CD4-positive, alpha-beta T cell treated with Interleukin-1 beta for 1 hour (primary cell): ENCODE results near the gene BICRA.
"Not testable (repeated sequence)": the region's sequence is repeated elsewhere in the genome, so short reads cannot be mapped to it uniquely, and the experiment has no call there.

Experiments
- DNase-seq, 2 donors: peaks; one replicate each; pipeline ENCODE4 v3.0.0-alpha.2; 2020 to 2022

Gene BICRA

GRCh38 chr19:47631681-47632446 is 22.9 kb downstream of the BICRA start:
- no peak for DNase-seq

GRCh38 chr19:47633517-47633916 is 24.6 kb downstream of the BICRA start:
- DNase-seq, result no peak

- no peak for DNase-seq
Measured at GRCh38 chr19:47633996-47634395, 25.1 kb downstream of the BICRA start.

GRCh38 chr19:47635152-47635754 is 26.3 kb downstream of the BICRA start:
- DNase-seq, result not testable (repeated sequence)

GRCh38 chr19:47637550-47637949 is 28.6 kb downstream of the BICRA start:
- DNase-seq, result no peak

- no peak for DNase-seq
Measured at GRCh38 chr19:47641891-47642485, 33.1 kb downstream of the BICRA start.

- DNase-seq, result no peak
Measured at GRCh38 chr19:47643281-47643680, 34.3 kb downstream of the BICRA start.

GRCh38 chr19:47644199-47644598 is 35.3 kb downstream of the BICRA start:
- DNase-seq, result no peak

- no peak for DNase-seq
Measured at GRCh38 chr19:47644743-47645482, 36.0 kb downstream of the BICRA start.

- no peak for DNase-seq
Measured at GRCh38 chr19:47646924-47647323, 38.0 kb downstream of the BICRA start.

GRCh38 chr19:47649588-47649987 is 40.7 kb downstream of the BICRA start:
- DNase-seq, result no peak

GRCh38 chr19:47650700-47651099 is 41.8 kb downstream of the BICRA start:
- DNase-seq, result no peak

- no peak for DNase-seq
Measured at GRCh38 chr19:47651132-47651531, 42.2 kb downstream of the BICRA start.

- no peak for DNase-seq
Measured at GRCh38 chr19:47651691-47652090, 42.8 kb downstream of the BICRA start.

GRCh38 chr19:47652285-47652684 is 43.4 kb downstream of the BICRA start:
- DNase-seq, result no peak

GRCh38 chr19:47653856-47654255 is 44.9 kb downstream of the BICRA start:
- DNase-seq, result no peak

GRCh38 chr19:47657719-47658118 is 48.8 kb downstream of the BICRA start:
- DNase-seq, result no peak

GRCh38 chr19:47658431-47659348 is 49.8 kb downstream of the BICRA start:
- DNase-seq, result no peak

GRCh38 chr19:47660435-47660832 is 51.5 kb downstream of the BICRA start:
- DNase-seq, result no peak

GRCh38 chr19:47661161-47661560 is 52.2 kb downstream of the BICRA start:
- no peak for DNase-seq

- DNase-seq, result no peak
Measured at GRCh38 chr19:47661611-47662010, 52.7 kb downstream of the BICRA start.

- no peak for DNase-seq
Measured at GRCh38 chr19:47663435-47663910, 54.5 kb downstream of the BICRA start.
